HG03469 (cell line): ENCODE results near the gene SUFU.
"Not testable (repeated sequence)": the region's sequence is repeated elsewhere in the genome, so short reads cannot be mapped to it uniquely, and the experiment has no call there.

Source experiments
- ATAC-seq: cut with Tn5 transposase; IDR thresholded peaks from one replicate; pipeline ENCODE4 v1.9.1; 2021; ENCODE audit warnings: mild to moderate bottlenecking, moderate library complexity, moderate number of reproducible peaks; ENCODE audit not compliant: unreplicated experiment

Gene SUFU

DNA sequence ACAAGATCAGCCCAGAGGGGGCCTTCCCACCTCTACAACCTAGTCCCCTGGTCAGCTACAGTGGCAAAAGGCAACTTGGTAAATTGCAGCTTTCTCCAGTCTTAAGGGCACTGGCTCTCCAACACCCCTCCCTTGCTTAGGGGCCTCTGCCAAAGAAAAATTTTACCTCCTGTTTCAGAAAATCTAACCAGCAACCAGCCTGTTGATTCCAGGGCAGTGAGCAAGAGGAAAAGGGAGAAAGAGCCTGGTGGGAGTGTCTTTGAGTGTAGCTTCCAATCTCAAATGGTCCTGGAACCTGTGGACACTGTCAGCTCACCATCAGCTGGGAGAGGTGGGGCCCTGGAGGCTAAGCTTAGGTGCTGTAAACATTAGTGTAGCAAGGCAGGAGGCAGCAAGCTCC is 24.1 kb upstream of the SUFU start:
- no peak for ATAC-seq

DNA sequence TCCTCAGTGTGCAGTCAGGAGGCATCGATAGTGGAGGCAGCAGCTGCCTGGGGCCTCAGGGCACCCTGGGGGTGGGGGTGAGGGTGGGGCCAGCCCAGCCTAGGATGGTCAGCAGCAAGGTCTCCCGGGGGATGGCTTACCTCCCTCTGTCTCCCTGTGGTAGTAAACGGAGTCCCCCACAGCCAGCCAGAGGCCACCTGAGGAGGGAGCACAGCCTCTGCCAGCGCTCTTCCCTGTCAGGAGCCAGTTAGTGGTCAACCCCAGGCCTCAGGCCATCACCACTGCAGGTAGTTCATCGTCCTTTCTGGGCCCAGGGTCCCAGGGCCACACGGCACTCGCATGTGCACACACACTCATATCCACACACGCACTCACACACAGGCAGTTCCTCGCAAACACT is 23.4 kb upstream of the SUFU start:
- no peak for ATAC-seq

DNA sequence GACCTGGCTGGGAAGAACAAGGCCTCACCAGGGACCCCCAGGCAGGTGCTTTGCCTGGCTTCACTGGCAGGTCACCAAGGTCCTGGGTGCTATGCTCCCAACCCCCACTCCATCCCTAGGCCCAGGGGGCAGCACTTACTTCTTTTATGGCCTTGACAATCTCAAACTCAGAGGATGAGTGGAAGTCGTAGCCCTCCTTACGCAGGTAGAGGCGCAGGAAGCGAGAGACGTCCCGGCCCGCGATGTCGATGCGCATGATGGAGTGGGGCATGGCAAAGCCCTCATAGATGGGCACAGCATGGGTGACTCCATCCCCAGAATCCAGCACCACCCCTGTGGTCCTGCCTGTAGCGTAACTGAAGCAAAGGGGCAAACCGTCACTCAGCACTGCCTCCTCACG is 19.8 kb upstream of the SUFU start:
- ATAC-seq = no peak

DNA sequence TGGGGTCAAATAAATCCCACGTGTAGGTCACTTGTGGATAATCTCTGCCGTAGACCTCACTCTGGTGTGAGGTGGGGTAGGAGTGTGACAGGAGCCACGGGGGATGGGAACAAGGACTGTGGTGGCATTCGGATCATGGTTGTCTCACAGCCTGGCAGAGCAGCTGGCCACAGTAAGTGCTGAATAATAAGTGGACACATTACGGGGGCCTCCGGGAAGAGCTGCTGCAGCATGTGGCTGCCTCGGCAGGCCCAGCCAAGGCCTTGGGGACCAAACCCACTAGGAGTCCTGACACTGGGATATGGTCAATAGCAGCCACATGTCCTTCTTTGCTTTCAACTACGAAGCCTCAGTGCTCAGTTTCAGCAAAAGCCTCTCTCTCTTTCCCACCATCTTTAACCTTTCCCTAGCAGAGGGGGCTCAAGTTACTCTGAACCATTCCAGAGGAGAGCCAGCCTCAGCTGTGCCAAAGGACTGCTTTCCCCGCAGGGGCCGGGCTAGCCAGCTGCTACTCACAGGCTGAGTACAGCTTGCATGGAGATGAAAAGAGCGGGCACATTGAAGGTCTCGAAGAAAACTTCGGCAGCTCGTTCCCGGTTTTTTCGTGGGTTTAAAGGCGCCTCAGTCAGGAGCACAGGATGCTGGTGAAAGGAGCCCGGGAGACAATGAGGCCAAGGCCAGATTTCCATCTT is 18.5 kb upstream of the SUFU start:
- ATAC-seq = no peak

DNA sequence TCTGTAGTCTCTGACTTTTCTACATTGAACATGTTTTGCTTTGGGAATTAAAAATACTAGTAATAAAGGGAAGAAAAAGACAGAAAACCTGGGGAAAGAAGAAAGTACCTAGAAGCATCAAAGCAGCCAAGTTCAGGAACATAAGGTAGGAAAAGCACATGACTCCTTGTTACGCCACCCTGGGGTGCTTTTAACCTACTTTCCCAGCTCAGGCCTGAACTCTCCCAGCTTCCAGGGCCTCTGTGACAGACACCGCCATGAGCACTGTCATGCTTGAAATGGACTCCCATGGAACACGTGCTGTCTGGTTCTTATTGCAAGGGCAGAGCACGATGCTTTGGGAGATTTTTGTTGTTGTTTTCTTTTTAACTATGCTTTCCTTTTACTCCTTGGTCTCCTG is 12.6 kb upstream of the SUFU start:
- ATAC-seq = no peak

DNA sequence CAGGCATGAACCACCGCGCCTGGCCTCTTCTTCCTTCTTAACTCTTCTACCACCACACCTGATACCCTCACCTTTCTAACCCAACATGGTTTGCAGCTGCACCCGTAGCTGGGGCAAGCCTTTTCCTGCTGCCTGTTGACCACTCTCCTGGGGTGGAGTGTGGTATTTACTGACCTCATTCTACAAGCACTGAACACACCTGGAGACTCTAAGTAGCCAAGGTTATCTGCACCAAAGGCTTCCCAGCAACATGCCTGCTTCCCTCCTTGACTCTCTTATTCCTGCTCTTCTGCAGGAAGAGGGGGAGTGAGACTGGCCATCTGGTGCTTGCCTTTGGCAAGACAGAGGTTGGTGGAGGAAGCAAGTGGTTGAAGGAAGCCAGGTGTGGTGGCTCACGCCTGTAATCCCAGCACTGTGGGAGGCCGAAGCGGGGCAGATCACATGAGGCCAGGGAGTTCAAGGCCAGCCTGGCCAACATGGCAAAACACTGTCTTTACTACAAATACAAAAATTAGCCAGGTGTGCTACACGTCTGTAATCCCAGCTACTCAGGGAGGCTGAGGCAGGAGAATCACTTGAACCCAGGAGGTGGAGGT is 11.3 kb upstream of the SUFU start:
- no peak for ATAC-seq

DNA sequence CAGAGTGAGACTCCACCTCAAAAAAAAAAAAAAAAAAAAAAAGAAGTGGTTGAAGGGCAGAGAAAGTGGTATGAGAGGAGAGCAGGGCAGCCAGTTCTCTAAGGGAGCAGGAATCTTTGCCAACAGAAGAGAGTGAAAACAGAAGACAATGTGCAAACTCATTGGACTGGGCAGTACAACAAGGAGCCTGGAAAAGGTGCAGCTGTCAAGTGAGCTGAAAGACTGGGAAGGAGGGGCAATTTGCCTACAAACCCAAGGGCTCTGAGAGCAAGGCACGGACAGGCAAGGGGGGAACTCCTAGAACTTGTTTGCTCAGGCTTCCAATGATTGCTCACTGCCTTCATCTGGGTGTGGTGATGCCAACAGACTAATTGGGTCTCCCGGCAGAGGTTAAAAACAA is 10.8 kb upstream of the SUFU start:
- no peak for ATAC-seq

DNA sequence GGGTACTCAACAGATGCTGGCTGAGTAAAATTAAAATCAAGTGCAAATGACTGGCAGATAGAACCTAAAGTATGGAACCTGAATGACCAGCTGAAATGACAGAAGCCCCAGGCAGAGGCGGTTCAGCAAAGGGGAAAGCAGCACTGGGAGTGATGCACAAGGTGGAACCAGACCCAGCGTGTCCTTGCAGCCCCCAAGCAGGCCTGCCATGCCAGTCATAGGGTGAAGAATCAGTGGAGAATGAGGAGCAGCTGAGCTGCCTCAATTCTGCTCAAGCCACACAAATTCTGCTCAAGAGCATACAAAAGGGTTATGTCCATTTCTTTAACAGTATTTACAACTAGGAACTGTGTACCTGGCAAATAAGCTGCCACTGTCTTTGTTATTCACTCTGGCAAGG is 10.0 kb upstream of the SUFU start:
- ATAC-seq = no peak

DNA sequence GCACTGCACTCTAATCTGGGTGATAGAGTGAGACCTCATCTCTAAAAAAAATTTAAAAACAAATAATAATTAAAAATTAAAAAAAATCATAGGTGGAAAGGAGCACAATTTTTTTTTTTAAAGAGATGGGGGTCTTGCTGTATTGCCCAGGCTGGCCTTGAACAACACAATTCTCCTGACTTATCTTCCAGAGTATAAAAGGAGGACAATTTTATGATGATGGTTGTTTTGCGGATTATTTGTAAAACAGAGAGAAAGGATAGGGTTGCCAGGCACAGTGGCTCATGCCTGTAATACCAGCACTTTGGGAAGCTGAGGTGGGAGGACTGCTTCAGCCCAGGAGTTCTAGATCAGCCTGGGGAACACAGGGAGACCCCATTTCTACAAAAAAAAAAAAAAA is 6.2 kb upstream of the SUFU start:
- no peak for ATAC-seq

DNA sequence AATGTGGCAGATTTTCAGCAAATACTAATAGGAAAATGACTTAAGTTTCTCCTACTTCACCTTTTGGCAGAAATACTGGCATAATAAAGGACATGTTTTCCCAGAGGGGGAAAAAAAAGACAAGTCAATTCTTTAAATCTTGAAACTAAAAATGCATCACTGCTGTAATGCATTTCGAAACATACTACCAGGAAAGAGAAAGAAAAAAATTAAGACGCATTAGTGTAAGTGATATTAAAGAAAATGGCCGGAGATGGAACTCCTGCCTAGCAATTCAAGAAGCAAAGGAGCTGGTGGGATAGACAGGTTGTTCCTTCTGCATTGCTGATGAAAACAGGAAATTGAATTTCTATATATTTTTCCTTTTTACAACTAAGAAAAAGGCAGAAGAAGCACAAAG is 4.4 kb upstream of the SUFU start:
- ATAC-seq = no peak

DNA sequence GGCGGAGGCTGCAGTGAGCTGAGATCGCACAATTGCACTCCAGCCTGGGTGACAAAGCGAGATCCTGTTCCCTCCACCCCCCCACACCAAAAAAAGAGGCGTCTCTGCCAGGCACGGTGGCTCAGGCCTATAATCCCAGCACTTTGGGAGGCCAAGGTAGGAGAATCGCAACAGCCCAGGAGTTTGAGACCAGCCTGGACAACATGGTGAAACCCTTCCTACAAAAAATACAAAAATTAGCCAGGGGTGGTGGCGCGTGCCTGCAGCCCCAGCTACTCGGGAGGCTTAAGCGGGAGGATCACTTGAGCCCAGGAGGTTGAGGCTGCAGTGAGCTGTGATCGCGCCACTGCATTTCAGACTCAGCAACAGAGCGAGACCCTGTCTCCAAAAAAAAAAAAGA is 3.1 kb upstream of the SUFU start:
- not testable (repeated sequence) for ATAC-seq

DNA sequence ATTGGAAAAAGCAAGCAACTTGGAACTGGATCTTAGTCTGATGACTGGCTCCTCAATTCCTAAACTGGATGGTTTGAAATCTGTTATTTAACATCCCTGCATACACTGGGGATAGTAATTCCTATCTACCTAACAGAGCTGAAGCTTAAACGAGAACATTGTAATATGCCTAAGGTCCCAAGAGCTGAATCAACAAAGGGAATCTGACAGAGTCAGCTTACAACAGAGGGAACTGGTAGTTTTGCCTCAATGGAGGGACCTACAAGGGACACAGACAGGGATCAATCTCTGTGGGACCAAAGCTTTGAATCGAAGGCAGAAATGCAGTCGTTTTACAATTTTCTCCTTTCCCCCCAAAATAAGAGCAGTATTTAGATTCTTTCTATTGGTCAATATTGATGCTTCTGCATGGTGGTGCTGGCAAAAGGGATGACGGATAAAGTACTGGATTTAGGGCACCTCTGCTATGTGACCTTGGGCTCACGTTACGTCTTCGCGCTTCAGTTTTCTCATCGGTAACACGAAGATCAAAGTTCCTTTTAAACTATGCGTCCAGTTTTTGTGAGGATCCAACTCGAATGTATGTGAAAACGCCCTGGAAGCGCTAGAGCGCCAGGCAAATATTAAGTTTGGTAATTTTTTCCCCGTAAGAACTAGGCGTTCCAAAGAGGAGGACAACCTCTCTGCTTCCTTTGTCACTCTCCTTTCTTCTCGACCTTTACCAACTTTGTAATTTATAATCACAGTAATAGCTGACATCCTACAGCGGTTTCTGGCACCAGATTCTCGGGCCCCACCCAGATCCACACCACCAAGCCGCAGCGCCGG is 2.4 kb upstream of the SUFU start:
- no peak for ATAC-seq

DNA sequence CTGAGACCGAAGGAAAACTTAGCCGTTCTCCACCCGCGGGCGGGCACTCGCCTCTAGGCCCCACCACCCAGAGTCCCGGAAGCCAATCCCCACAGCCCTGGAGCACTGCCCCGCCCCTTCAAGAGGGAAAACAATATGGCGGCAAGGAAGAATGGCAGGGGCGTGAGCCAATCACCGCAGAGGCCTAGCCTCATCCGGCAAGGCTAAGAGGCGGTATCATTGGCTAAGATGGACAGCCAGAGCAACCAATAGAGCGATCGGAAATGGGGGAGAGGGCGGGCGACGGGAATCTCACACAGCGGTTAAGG is 1.8 kb upstream of the SUFU start:
- peak; percentile 61 for ATAC-seq

DNA sequence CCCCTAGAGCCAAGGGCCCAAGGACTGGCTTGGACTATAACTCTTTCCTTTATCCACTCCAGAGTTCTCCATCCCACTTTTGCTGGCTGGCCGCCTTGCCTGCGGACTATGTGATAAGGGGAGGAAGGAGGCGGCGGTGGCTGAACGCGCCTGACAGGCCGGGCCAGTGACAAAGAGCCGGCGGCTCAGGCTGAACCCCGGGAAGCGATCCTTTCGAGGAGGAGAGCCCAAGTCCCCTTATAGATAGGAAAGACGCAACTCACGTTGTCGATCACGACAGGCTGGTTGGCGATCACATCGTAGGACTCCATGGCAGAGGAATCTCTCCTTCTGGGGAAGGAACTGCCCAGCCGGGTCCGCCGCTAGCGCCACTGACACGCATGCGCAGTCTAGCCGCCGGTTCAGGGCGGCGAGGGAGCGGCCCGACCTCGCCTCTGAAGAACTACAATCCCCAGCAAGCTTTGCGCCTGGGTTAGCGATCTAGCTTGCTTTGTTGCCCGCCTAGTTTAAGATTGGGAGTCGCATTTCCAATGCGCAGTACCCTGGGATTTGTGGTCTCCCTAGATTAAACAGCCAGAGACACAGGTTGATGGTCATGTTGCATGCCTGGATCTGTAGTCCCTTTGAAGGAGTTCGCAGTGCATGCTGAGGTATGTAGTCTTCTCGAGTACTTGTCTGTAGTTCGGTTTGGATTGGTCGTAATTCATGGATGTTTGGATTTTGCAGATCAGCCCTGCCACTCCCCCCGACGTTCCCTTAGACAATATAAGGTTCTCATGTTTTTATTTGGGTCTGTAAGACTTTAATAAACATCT is 1.2 kb upstream of the SUFU start, which contains the start of gene ACTR1A:
TSS of gene ACTR1A (minus strand) at position 376 of the 815 bp plus-strand sequence. CDS start at position 311, 65 bp downstream.
- ATAC-seq = peak; percentile 33

DNA sequence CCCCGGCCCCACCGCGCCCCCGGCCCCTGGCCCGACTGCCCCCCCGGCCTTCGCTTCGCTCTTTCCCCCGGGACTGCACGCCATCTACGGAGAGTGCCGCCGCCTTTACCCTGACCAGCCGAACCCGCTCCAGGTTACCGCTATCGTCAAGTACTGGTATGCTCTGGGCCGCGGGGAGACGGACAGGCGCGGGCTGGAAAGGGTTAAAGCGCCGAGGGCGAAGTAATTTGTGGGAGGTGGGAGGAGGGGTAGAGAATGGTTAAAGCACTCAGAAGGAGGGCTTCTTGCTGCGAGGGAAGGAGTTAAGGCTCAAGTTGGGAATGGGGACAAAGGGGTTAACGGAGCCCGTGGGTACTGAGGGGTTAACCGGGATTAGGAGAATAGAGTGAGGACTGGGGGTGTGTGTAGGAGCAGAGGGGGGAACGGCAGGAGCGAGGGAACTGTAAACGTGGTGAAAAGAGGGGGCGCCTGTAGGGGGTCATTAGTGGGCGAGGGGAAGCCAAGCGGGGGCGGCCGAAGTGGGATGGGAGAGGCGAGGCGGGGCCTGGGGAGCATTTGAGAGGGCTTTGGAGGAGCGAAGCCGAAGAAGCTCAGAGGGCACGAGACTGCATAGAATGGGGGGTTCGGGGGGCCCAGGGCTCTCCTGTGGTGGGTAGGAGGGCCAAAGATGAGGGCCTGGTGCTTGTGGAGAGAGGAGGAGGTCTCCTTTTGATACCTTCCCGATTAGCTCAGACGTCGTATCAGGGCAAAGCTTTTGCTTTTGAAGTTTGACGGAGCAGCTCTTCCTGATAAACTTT is 605 bp downstream of the SUFU start:
- no peak for ATAC-seq

DNA sequence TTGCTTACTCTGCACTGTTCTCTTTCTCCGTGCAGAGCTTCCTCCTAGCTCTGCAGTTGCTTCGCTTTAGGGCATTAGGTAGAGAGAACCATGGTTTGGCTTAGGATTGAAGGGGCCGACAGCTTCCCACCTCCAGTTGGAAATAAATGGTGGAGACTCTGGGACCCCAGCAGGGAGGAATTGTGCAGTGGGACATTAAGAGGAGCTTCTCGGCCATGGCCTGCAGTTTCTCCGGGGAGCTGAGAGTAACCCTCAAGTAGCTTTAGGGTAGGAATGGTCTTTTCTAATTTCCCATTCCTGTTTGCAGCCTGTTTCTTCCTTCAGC is 1.2 kb downstream of the SUFU start:
- no peak for ATAC-seq

DNA sequence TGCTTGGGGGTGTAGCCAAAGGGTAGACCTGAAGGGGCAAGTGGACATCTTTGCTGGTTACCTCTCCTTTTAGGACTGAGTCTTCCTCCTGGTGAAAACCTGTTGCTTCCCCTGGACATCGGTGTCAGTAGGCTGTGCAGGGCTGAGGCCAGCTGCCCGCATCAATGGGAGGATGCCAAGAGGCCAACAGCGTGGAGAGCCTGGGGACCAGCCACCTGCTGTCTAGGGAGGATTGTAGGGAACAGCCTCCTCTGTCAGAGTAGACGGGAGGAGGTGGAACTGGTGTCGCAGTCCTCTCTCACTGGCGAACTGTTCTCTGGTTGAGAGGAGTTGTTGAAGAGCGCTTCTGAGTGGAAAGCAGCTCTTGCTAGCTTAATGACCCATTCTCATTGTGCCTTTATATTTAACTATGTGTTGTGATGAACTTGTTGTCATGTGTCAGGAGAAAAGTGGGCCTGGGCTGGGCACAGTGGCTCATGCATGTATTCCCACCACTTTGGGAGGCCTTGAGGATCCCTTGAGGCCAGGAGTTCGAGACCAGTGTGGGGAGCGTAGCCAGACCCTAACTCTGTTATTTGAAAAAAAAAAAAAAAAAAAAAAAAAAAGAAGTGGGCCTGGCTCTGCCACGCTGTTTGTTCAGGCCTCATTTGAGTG is 1.8 kb downstream of the SUFU start:
- ATAC-seq = no peak

DNA sequence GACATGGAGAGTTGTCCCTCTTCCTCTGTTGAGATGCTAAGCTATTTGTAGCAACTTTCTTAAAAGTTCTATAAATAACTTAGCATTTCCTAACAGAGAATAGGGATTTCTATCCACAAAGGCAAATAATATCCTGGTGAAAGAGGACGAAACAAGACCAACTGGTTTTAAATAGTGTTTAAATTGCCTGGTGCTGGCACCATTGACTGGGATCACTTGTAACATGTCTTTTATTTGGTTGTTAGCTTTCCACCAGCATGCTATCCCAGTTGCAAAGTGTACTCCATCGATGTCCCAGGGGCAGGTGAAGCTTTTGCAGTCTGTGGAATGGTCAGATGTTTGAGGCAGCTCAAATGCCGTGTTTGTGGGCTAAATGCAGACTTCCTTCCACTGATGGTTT is 3.7 kb downstream of the SUFU start:
- no peak for ATAC-seq

DNA sequence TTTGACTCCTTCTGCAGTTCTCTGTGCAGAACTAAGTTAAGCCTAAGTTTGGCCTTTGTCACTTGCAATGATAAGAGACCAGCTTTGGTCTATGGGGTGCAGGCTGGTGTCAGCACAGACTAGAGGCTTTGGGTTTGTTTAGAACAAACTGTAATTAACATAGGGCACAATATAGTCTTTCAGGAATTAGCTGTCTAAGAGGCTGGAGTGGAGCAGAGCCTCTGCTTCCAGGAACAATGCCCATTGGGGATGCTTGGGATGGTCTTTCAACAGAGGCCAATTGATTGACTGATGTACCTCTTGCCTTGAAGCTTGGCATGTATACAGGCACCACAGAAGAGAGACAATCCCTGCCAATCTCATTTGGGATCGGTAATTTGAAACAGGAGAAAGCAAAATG is 4.7 kb downstream of the SUFU start:
- ATAC-seq = no peak

DNA sequence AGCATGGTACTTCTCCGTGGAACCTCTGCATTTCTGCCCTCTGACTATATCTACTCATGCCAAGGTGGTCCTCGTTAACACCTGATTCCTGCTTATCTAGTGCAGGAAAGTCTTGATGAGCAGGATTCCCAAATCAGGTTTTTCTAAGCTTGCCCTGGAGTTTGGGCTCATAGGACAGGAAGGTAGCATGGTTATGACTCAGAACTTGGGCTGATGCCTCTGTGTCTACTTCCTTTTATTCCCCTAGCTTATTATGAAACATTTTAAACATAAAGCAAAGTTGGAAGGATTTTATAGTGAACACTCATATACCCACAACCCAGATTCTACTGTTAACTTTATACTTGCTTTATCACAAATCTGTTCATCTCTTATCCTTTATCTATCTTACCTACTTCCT is 5.6 kb downstream of the SUFU start:
- ATAC-seq = no peak
